ENCODE measurements around the gene DUSP9. TPM values are rescaled to one million over a fixed set of nuclear protein-coding genes. Genes with fewer than 3 reads are reported as not detected.

DUSP9 gene
- total RNA-seq, 1 experiment from 2014 or later: 10.7 TPM

- Histone ChIP-seq H3K4me2 (ENCODE audit: low read length) (no peak overlapping the region), H3K79me2 (ENCODE audit: low read length) (no peaks in the 10 kb centered on the region), H3K27me3 (ENCODE audit: low read length) (peaks cover 27% of the 10 kb centered on the region; the same call in 1 of the 2 replicates), H3K9me3 (ENCODE audit: low read length) (no peaks in the 10 kb centered on the region), H3F3A (ENCODE audit: low read length, unreplicated experiment) (no peaks in the 10 kb centered on the region), H3K4me1 (ENCODE audit: insufficient read depth, low read length) (no peaks in the 10 kb centered on the region), H3K36me3 (ENCODE audit: low read depth, low read length) (no peaks in the 10 kb centered on the region), H3K27ac (ENCODE audit: low read length) (no peak overlapping the region), H3K9me2 (replicated peaks; ENCODE audit: low read length) (no peaks in the 10 kb centered on the region), H4K20me1 (ENCODE audit: low read length) (no peaks in the 10 kb centered on the region), H3K4me3 (ENCODE audit: low read length) (no peak overlapping the region), H2AFZ (ENCODE audit: low read length) (no peak overlapping the region), H3K9ac (ENCODE audit: low read length) (no peak overlapping the region)
- ChIA-PET CTCF (no interaction called here), POLR2A (ENCODE audit: unreplicated experiment) (no interaction called here)
- DNase-seq (no peak), ATAC-seq (no peak)
- intact Hi-C loops (cut with micrococcal nuclease): no loop called here
- BruUV-seq (replicated peaks): no TSS peak
- TF ChIP-seq CTCF (conservative IDR thresholded peaks at IDR 0.05; ENCODE audit: low read depth, low read length) (no peak), EZH2 (IDR thresholded peaks at IDR 0.05; ENCODE audit: low read length, unreplicated experiment) (no peak), EZH2phosphoT487 (IDR thresholded peaks at IDR 0.05; ENCODE audit: borderline replicate concordance, low read length) (no peak)
Measured at GRCh38 chrX:153626025-153626633, 20.9 kb upstream of the DUSP9 start.

DNA sequence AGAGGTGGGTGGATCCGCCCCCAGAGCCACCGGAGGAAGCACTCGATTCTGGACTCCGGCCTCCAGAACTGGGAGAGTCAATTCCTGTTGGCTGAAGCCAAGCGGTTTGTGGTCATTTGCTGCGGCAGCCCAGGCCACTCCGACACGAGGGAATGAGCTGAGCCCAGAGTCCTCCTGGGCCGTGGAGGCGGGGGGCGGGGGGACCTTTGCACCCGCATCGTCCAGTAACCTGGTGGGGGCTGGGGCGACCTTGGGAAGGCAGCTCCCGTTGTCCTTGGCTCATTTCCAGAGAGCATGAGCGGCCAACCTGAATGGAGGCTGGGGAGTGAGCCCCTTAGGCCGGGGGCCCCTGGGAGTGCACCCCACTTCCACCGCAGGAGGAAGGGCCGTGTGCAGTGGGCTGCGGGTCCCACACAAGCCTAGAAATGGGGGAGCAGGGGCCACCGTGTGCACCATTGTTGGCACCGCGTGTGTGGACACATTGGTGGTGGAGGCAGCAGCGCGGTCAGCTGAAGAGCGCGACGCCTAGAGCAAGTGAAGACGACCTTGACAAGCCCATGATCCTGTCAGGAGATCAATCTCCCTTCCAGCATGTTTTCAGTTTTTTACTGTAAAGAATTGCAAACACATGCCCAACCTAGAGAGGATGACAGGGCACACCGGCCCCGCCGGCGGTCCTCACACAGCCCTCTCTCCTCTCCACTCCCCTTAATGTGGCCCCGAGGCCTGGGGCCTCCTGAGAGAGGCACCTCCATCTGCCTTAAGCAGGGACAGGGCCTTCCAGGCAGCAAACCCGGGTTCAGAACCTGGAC is 19.9 kb upstream of the DUSP9 start:
- Histone ChIP-seq H3F3A (ENCODE audit: low read length, unreplicated experiment) (no peaks in the 10 kb centered on the region), H3K4me2 (ENCODE audit: low read length) (no peak overlapping the region), H3K9ac (ENCODE audit: low read length) (no peak overlapping the region), H3K79me2 (ENCODE audit: low read length) (no peaks in the 10 kb centered on the region), H3K27ac (ENCODE audit: low read length) (no peak overlapping the region), H3K4me3 (ENCODE audit: low read length) (no peak overlapping the region), H3K9me2 (replicated peaks; ENCODE audit: low read length) (no peaks in the 10 kb centered on the region), H2AFZ (ENCODE audit: low read length) (no peak overlapping the region), H3K9me3 (ENCODE audit: low read length) (no peaks in the 10 kb centered on the region), H3K27me3 (ENCODE audit: low read length) (peaks cover 27% of the 10 kb centered on the region; the same call in 1 of the 2 replicates), H4K20me1 (ENCODE audit: low read length) (no peaks in the 10 kb centered on the region), H3K4me1 (ENCODE audit: insufficient read depth, low read length) (no peaks in the 10 kb centered on the region), H3K36me3 (ENCODE audit: low read depth, low read length) (no peaks in the 10 kb centered on the region)
- CTCF ChIA-PET: no interaction called here
- ATAC-seq: no peak
- intact Hi-C loops (cut with micrococcal nuclease): no loop called here
- POLR2A ChIA-PET (ENCODE audit: unreplicated experiment): no interaction called here
- TF ChIP-seq EZH2 (IDR thresholded peaks at IDR 0.05; ENCODE audit: low read length, unreplicated experiment) (no peak), EZH2phosphoT487 (IDR thresholded peaks at IDR 0.05; ENCODE audit: borderline replicate concordance, low read length) (no peak), CTCF (conservative IDR thresholded peaks at IDR 0.05; ENCODE audit: low read depth, low read length) (no peak)
- no TSS peak for BruUV-seq (replicated peaks)
- no peak for DNase-seq

DNA sequence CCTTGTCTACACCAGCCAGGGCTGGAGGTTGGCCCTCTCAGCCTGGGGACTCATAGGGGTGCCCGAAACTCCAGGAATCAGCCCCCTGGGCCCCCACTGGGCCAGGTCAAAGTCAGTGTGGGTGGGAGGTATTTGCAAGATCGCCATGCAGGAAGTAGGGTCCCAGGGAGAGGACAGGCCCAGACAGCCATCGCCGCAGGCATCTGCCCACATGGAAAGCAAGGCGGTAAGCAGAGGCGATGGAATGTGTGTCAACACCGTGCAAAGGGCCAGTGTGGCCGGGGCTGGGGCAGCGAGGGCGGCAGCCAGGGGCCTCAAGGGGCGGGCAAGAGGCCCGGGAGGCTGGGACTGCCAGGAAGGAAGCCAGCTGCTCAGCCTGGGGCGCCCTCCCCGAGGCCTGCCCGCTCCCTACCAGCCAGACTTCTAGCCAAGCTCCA is 19.3 kb upstream of the DUSP9 start:
- Histone ChIP-seq H3K4me1 (ENCODE audit: insufficient read depth, low read length) (no peaks in the 10 kb centered on the region), H3K9me2 (replicated peaks; ENCODE audit: low read length) (no peaks in the 10 kb centered on the region), H3F3A (ENCODE audit: low read length, unreplicated experiment) (no peaks in the 10 kb centered on the region), H3K27ac (ENCODE audit: low read length) (no peak overlapping the region), H4K20me1 (ENCODE audit: low read length) (no peaks in the 10 kb centered on the region), H3K9ac (ENCODE audit: low read length) (no peak overlapping the region), H3K36me3 (ENCODE audit: low read depth, low read length) (no peaks in the 10 kb centered on the region), H3K4me2 (ENCODE audit: low read length) (no peak overlapping the region), H2AFZ (ENCODE audit: low read length) (no peak overlapping the region), H3K4me3 (ENCODE audit: low read length) (no peak overlapping the region), H3K79me2 (ENCODE audit: low read length) (no peaks in the 10 kb centered on the region), H3K27me3 (ENCODE audit: low read length) (peaks cover 24% of the 10 kb centered on the region; the same call in 1 of the 2 replicates), H3K9me3 (ENCODE audit: low read length) (no peaks in the 10 kb centered on the region)
- TF ChIP-seq CTCF (conservative IDR thresholded peaks at IDR 0.05; ENCODE audit: low read depth, low read length) (no peak), EZH2phosphoT487 (IDR thresholded peaks at IDR 0.05; ENCODE audit: borderline replicate concordance, low read length) (no peak), EZH2 (IDR thresholded peaks at IDR 0.05; ENCODE audit: low read length, unreplicated experiment) (no peak)
- POLR2A ChIA-PET (ENCODE audit: unreplicated experiment): no interaction called here
- ATAC-seq: no peak
- no peak for DNase-seq
- BruUV-seq (replicated peaks): no TSS peak
- CTCF ChIA-PET: no interaction called here
- intact Hi-C loops (cut with micrococcal nuclease): no loop called here
